Forelimb muscle (tissue), 1 donor: ENCODE data around the gene SUN2. TPM values are rescaled to one million over a fixed set of nuclear protein-coding genes. Genes with fewer than 3 reads are reported as not detected.

Experiments
- DNase-seq: peaks from one replicate; pipeline ENCODE4 v3.0.0-alpha.2; 2013; ENCODE audit warnings: low read depth
- polyA plus RNA-seq: library from polyadenylated mRNA; unstranded; fragments of 120-200 nt; gene quantifications from one replicate; pipeline ENCODE4 v1.2.1, GENCODE V29; 2013; ENCODE audit not compliant: insufficient read length

SUN2 gene
- polyA plus RNA-seq, 1 donor = 50.6 TPM

DNA sequence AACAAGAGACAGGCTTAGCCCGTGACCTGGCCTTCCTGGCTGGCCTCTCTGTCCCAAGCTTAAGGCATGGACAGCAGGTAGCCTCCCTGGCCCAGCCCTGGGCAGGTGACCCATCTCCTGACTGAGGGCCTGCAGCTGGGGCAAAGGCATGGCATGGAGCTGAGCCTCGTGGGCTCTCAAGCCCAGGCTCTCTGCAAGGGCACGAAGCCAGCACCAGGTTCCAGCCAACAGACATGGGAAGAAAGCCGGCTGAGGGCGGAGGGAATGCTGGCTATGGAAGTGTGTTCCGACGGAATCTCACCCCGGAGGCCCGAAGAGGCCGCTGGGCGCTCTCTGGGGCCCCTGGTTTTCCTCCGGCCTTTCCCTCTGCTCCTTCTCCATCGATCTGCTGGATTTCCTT is 25.2 kb upstream of the SUN2 start:
- no peak for DNase-seq

DNA sequence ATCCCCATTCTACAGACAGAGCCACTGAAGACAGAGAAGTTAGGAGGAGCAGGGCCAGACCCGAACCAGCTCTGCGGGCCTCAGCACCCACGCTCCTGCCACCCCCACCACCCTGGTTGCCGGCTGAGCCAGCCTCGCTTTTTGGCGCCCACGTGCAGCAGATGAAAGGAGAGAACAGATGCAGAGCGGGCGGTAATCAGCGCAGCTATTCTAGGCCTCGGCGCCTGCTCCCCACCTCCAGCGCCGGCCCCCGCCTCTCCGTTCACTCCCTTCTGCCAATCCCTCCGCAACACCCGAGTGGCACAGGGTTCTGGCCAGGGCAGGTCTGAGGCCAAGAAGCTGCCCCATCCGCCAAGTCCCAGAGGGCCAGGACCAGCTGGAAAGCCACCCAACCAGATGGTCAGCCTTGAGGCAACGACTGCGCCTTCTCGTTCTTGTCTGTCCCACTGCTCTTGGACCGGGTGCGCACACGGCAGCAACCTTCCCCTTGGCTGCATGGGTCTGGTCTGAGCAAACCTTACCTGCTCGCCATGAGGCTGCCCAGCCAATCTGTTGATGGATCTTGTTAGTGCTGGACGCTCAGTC is 21.4 kb upstream of the SUN2 start:
- no peak for DNase-seq

DNA sequence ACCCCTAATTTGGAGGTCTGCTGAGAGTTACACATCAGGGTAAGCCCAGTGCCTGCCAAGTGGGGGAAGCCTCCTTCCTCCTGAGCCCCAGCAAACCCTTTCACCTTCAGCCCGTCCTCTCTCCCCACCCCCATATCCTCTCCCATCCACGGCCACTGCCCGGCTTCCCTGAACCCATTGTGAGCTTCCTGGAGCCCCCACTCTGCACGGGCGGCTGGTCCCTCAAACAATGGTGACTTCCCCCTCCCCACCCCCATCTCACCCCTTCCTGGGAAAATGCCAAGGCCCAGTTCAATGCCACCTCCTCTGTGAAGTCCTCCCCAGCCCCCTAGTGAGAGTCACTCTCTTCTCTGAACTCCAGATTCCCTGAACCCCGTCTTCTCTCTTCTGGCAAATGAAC is 20.3 kb upstream of the SUN2 start:
- DNase-seq = no peak

DNA sequence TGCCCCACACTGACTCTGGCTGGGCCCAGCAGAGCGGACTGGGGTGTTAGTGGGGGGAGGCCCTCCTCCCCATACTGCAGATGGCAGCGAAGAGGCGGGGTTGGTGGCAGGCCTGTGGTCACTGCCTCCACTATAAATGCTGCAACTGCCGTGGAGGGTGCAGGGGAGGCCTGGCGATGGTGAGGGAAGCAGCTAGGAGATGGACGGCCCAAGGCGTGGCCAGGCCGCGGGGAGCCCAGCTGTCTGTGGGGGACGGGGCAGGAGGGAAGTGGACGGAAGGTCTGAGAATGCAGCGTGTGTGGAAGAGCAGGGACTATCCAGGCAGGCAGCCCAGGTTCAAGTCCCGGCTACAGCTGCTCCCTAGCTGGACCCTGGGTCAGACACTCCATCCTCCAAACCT is 19.9 kb upstream of the SUN2 start:
- DNase-seq = no peak

DNA sequence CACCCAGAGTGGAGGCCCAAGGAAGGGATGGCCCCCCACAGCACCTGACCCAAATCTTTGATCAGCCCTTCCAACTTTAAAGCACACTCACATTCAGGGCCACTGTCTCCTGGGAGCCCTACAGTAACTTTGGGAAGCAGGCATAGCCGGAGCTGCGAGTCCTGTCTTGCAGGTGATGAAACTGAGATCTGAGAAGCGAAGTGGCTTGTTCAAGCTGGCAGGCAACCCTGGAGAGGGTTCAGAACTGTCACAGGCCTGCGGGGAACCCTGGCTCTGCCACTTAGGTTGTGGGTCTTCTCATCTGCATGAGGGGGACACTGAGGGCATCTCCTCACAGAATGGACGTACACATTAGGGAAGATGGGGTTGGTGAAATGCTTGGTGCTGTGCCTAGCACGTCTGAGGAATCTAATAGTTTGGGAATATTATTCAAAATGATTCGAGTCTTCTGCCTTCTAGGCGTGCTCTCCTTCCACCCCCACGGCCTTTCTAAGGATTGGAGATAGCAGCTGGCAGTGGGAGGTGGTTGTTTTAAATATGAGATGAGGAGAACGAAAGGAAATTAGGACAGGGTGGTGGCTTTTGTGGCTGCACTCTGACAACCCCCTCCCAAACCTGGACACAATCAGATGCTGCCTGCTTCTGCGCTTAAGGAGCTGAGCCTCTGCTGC is 18.8 kb upstream of the SUN2 start:
- DNase-seq = no peak

DNA sequence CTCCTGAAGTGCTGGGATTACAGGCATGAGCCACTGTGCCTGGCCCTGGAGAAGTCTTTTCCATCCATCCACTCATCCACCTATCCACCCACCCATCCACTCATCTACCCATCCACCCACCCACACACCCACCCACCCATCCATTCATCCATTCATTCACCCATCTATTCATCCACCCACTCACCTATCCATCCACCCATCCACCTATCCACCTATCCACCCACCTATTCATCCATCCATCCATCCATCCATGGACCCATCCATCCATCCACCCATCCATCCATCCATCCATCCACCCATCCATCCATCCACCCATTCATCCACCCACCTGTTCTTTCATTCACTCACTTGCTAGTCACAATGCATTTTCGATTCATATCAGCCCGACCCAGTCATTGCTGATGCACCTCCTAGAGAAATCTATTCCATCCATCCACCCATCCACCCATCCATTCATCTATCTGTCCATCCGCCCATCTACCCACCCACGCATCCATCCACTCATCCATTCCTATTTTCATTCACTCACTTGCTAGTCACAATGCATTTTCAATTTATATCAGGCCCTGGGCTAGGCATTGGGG is 17.7 kb upstream of the SUN2 start:
- DNase-seq = no peak

DNA sequence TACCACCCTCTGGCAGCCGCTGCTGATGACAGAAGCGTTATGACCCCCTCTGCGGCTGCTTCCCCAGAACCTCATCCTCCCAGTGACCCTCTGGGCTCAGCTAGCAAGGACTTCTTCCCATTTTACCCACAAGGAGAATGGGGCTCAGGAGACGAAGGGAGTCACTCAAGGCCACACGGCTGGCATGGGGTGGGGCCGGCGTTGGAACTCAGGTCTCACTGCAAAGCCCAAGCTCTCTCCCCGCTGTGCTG is 16.8 kb upstream of the SUN2 start:
- no peak for DNase-seq

DNA sequence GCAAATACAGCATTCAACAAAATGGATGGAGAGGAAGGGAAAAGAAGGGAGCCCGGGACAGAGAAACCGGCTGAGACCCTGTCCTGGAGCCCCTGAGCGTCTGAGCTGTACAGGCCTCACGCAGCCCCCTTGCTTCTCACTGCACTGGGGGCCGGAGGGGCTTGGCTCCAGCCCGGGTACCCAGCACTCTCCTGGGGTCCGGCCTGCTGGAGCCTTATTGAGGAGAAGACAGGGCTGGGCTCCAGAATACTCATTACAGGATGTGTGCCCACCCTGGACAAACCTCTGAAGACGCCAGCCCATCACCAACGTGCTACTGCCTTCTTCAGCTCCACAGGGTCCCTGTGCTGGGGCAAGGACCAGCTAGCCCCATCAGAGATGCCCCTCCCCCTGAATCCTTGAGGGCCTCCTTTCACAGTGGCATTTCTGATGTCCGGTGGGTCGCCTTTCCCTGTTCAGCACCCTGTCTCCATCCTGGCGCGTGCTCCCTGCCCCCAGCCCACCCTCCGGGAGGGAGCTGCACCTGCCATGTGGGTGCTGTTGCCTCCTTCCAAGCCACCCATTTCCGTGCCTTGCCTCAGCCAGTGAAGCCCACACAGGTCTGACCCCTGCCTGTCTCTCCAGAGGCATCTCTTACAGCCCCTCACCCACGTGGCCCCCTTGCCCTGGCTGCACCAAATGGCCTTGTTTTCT is 14.6 kb upstream of the SUN2 start:
- DNase-seq = no peak

DNA sequence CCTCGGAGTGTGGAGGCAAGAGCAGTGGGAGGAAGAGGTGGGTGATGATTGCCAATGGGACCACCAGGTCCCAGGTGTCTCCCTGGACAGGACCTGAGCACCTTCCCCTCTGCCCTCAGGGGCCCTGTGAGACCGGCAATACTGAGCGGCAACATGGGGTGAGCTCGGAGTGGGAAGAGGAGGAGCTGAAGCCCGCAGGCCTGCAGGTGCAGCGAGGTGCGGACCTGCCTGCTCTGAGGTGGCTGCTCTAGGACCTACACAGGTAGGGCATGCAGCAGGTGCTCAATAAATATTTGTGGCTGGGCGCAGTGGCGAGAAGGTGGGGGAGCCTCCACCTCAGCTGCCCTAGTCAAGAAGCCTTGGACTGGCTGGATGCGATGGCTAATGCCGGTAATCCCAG is 12.2 kb upstream of the SUN2 start:
- DNase-seq = no peak

DNA sequence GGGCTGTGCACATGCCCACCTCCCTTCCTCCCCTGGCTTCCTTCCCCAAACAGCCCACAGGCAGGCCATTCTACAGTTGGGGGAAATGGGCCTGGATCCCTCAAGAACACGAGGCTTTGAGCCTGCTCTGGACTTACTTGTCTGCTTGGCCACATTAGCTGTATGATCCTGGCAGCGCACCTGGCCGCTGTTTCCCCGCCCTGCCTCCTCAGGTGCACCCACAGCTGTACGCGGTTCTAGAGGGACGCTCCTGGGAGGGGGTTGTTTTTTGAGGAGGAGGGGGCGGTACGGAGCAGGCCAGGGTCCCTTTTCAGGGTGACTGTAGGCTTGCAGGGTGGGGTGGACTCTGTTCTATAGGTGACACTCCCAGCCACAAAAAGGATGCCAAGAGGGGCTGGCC is 11.5 kb upstream of the SUN2 start:
- DNase-seq = no peak

DNA sequence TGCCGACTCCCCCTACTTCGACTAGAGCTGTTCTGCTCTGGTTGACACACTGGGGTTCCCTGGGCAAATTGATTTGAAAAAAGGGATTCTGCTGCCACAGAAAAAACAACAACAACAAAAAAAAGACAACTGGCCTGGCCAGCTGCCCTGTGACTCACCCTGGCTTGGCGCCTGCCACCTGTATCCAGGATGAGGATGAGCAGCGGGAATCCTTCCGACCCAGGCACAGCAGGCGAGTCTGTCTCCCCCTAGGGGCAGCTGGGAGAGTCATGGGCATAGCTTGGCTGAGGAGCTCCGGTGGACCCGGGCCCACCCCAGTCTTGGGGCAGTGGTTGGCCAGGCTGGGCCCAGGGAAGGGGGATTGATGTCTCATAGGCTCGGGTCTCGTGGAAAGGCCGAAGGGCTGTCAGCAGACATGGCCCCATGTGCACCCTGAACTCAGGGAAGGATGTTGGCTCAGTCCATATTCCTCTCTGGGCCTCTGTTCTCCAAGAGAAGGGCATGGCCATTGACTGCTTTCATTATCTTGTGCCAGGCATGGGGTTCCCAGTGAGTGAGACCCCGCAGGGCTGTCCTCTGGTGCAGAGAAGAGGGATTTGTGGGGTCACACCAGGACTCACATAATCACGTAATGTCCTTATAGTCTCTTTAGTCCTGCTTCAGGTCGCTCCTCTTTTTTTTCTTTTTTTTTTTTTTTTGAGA is 10.4 kb upstream of the SUN2 start:
- no peak for DNase-seq

DNA sequence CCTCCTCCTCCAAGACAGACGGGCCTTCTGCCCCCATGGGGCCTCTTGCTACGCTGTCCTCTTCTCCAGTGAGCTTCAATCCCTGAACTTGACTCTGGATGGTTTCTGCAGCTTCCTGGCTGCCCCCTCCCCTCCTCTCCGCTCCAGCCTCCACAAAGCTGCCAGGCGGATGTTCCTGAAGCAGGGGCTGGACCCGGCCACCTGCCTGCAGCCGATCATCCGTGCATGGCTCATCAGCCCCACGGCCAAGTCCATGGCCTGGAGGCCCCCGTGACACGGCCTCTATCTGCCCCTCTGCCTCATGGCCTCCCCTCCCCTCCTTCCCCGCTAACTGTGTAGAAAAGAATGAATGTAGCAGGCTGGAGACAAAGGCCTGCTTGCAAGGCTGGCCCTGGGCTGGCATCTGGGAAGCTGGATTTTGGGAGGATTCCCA is 6.8 kb upstream of the SUN2 start:
- no peak for DNase-seq

DNA sequence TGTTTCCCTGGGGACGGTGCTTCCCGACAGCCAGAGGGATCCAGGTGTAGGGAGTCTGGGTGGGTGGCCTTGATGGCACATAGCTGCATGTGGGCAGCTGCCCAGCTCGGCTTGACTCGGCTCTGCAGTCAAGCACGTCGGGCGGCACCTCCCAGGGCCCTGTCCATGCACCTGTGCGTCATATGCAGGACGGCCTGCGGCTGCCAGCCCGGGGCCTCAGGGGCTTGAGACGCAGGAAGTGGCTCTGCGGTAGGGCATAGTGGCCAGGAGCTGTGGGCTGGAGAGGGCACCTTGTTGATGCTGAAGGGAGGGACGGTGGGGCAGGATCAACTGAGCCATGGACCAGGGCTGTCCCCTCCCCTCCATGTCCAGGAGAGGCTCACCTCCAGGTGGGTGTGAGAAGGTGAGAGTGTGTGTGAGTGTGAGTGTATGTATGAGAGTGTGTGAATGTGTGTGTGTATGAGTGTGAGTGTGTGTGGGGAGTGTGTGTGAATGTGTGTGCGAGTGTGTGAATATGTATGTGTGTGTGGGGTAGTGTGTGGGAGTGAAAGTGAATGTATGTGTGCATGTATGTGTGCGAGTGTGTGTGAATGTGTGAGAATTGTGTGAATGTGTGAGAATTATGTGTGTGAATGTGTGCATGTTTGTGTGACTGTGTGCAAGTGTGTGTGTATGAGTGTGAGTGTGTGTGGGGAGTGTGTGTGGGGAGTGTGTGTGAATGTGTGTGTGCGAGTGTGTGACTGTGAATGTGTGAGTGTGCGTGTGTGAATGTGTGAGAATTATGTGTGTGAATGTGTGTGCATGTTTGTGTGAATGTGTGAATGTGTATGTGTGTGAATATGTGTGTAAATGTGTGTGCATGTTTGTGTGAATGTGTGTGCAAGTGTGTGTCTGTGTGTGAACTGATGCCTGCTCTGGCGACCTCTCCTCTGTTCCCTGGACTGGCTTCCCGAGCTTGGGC is 5.7 kb upstream of the SUN2 start:
- no peak for DNase-seq

DNA sequence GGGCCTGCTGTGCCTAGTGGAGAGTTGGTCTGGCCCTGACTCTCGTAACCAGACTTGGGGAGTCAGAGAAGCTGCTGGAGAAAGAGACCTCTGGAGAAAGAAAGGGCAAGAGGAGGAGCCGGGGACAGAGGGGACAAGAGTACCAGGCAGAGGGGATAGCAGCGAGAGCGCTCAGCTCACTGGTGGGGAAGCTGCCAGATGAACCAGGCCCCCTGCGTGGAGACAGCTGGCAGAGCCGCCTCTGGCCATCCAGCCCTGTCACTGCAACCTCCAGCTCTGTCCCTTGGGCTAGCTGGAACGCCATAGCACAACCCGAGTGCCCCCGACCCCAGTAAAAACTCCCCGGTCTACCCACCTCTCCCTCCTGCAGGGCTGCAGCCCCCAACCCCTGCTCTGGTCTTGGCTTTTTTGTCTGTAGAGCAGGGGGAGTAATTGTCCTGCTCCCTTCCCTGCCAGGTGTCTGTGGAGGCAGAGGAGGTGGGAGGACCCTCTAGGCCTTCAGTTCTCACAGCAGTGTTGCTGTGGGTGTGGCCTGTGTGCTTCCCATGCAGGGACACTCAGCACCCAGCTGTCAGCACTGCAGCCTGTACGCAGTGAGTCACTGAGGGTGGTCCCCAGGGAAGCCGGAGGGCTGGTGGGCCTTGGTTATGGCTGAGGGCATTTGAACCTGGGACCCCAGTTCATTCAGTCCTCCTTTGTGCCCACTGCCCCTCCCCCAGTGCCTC is 4.8 kb upstream of the SUN2 start:
- no peak for DNase-seq

DNA sequence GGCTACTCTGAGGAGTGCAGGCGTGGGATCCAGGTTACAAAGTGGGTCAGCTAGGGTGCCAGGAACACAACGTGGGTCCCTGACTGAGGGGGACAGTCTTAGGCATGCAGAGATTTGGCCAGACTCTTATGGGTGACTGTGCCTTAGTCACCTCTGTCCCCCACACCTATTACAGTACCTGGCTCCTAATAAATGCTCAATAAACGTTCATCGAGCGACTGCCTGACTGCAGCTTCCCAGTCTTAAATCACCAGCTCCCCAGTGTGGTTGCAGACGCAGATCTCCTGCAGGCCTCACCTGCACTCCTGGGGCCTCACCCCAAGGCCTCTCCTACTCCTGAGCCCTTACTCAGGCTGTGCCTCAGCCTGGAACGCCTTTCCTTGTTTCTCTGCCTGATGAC is 3.2 kb upstream of the SUN2 start:
- no peak for DNase-seq

DNA sequence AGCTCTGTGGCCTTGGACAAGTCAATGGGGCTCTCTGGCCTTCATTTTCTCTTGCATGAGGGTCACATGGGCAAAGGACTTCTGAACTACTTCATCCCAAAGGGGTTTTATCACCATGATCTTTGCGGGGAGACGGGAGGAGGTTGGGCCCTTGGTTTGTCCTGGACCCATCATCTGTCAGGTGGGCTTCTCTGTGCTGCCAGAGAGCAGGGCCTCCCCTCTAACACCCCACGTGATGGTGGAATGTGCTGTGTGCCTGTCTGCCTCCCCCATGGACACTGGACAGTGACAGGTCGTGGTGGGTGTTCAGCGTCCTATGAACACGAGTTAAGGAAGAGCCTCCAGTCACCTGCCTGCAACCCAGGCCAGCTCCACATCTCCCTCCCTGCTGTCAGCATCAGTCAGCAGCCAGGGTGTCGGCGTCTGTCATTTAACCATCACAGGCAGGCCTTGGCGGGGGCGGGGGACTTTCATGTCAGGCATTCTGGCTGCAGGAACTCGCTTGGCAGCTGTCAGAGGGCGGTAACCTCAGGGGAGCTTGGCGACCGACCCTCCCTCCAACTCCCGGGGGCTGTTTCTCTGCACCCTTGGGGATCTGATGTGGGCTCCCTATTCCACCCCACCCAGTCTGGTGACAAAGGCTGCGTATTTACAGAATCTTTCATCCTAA is 2.6 kb upstream of the SUN2 start:
- DNase-seq = no peak

DNA sequence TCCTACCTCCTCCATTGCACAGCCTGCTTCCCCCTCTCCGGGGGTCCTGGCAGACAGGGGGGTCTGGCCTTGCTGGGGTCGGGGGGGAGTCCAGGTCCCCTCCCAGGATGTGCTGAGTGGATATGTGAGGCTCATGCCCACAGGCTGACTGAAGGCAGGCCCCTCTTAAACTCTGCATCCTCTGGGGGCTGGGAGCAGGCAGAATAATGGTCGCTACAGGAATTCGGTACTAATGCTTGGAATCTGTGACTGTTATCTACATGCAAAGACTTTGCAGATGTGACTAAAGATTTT is 1.6 kb upstream of the SUN2 start:
- DNase-seq = no peak

DNA sequence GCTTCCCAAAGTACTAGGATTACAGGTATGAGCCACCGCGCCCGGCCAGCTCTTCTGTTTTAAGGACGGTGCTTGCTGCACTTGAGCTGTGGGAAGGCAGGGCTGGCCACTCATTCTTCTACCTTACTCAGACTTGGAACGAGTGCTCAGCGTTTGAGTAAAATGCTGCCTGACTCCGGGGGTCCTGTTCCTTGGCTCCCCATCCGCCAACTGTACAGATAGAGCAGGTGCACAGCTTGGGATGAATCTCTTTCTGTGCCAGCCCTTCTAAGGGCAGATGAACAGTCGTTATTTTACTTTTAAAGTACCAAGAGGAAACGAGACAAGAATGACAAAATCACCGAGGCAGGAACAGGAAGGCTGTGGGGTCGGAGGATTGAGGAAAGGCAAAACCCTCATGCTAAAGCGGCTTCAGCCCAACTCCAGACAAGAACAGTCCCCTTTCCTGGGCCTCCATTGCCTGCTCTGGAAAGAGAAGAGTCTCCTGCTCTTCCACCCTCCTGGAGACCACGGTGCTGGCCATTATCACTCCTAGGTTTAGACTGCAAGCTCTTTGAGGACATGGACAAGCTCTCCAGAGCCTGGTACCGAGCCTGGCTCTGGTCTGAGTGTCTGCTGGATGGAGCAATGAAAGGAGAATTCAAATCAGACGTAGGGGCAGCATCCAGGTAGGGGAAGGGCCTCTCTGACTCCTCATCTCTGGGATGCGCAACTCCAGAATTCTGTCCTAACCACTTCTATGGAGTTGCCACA is 1.1 kb upstream of the SUN2 start:
- DNase-seq = no peak

DNA sequence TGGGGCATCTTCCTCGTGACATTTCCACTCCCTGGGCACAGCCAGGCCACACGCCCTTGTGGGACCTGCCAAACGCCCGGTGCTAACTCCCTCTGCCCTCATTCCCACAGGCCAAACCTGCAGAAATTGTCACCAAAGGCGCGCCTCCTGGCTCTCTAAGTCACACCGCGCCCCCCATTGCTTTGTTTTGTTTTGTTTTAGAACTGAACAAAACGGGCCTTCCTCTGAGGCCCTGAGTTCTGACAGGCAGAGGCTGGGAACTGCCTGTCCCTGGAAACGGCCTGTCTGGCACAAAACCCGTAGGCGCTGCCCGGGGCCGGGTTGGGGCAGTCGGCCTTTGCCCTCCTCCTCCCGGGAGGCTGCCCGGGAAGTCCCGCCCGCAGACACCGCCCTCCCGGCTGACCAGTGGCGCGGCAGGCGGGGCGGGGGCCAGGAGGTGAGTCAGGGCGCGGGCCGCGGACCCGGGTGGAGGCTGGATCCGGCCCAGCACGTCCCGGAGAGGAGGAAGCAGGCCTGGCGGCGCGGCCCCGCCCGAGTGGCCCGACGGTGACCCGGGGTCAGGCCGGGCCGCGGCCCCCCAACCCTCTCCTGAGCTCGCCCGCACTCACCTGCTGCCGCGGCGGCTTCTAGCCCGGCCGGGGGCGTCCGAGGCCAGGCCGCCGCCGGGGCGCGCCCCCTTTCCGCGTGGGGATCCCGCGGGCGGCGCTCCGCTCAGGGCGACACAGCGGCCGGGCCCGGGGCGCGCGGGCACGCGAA is 465 bp downstream of the SUN2 start:
- DNase-seq = no peak
